Neuronal stem cell (in vitro differentiated cells): ENCODE measurements around the gene BIN2.
"Not testable (repeated sequence)": the region's sequence is repeated elsewhere in the genome, so short reads cannot be mapped to it uniquely, and the experiment has no call there.

Source experiments
- DNase-seq: peaks from one replicate; pipeline ENCODE4 v3.0.0-alpha.2; 2013; ENCODE audit warnings: low spot score
- H2AFZ ChIP-seq: one replicate; pipeline ENCODE4 v1.6.1; 2013; ENCODE audit warnings: mild to moderate bottlenecking, low read length, inconsistent platforms
- H2AK5ac ChIP-seq: 2 replicates; pipeline ENCODE4 v1.6.1; 2013; ENCODE audit warnings: low read depth, mild to moderate bottlenecking, inconsistent platforms, low read length, moderate library complexity, mixed read lengths
- H2BK120ac ChIP-seq: 2 replicates; pipeline ENCODE4 v1.6.1; 2013; ENCODE audit warnings: low read depth, mild to moderate bottlenecking, inconsistent platforms, low read length, moderate library complexity, mixed read lengths
- H2BK12ac ChIP-seq: one replicate; pipeline ENCODE4 v1.6.1; 2013; ENCODE audit warnings: low read length, inconsistent platforms
- H2BK15ac ChIP-seq: 2 replicates; pipeline ENCODE4 v1.6.1; 2013; ENCODE audit warnings: mild to moderate bottlenecking, low read length, inconsistent platforms, mixed read lengths
- H2BK5ac ChIP-seq: one replicate; pipeline ENCODE4 v1.6.1; 2013; ENCODE audit warnings: inconsistent platforms, mild to moderate bottlenecking, low read length, moderate library complexity
- H3K14ac ChIP-seq: one replicate; pipeline ENCODE4 v1.6.1; 2013; ENCODE audit warnings: low read length, inconsistent platforms
- H3K18ac ChIP-seq: 2 replicates; pipeline ENCODE4 v1.6.1; 2013; ENCODE audit warnings: low read length, inconsistent platforms
- H3K23ac ChIP-seq: 2 replicates; pipeline ENCODE4 v1.6.1; 2013; ENCODE audit warnings: low read depth, mild to moderate bottlenecking, mixed read lengths, low read length, inconsistent platforms; ENCODE audit not compliant: poor library complexity
- H3K27ac ChIP-seq: replicated peaks from 3 replicates; pipeline ENCODE4 v1.5.1; 2013; ENCODE audit warnings: low read length, inconsistent platforms
- H3K27me3 ChIP-seq, 3 experiments: 2 replicates each; pipeline ENCODE4 v1.6.1; 2013; ENCODE audit warnings: low read length in 3 of 3, mild to moderate bottlenecking in 2 of 3, inconsistent platforms in 1 of 3, low read depth in 1 of 3, mixed read lengths in 1 of 3, moderate library complexity in 1 of 3; ENCODE audit not compliant: control insufficient read depth in 3 of 3, insufficient read depth in 3 of 3
- H3K36me3 ChIP-seq, 2 donors: replicated peaks in 1 of 2; 2 replicates each; pipeline ENCODE4 v1.6.1; 2013; ENCODE audit warnings: low read length in 2 of 2; ENCODE audit not compliant: control insufficient read depth in 2 of 2, insufficient read depth in 2 of 2
- H3K4ac ChIP-seq: 2 replicates; pipeline ENCODE4 v1.6.1; 2013; ENCODE audit warnings: inconsistent platforms, mild to moderate bottlenecking, low read length, moderate library complexity
- H3K4me1 ChIP-seq, 2 donors: 1 replicate in 1 of 2; 2 replicates in 1 of 2; pipeline ENCODE4 v1.6.1; 2013; ENCODE audit warnings: low read length in 2 of 2, low read depth in 1 of 2; ENCODE audit not compliant: control insufficient read depth in 2 of 2, insufficient read depth in 1 of 2
- H3K4me2 ChIP-seq: one replicate; pipeline ENCODE4 v1.6.1; 2013; ENCODE audit warnings: mild to moderate bottlenecking, low read length, inconsistent platforms; ENCODE audit not compliant: insufficient read depth, poor library complexity, severe bottlenecking
- H3K4me3 ChIP-seq, 2 donors: 2 replicates each; pipeline ENCODE4 v1.5.1; 2013; ENCODE audit warnings: low read length in 2 of 2, mild to moderate bottlenecking in 2 of 2, inconsistent platforms in 1 of 2, moderate library complexity in 1 of 2
- H3K79me1 ChIP-seq: one replicate; pipeline ENCODE4 v1.6.1; 2013; ENCODE audit warnings: low read depth, mild to moderate bottlenecking, inconsistent platforms, low read length, moderate library complexity
- H3K9ac ChIP-seq: one replicate; pipeline ENCODE4 v1.6.1; 2013; ENCODE audit warnings: mild to moderate bottlenecking, low read depth, low read length, inconsistent platforms; ENCODE audit not compliant: poor library complexity
- H3K9me3 ChIP-seq, 2 donors: replicated peaks in 1 of 2; 2 replicates each; pipeline versions ENCODE3 to v1.6.1; 2013; ENCODE audit warnings: low read length in 2 of 2, mild to moderate bottlenecking in 2 of 2, inconsistent platforms in 1 of 2, low read depth in 1 of 2, mixed read lengths in 1 of 2, moderate library complexity in 1 of 2; ENCODE audit not compliant: control insufficient read depth in 2 of 2, insufficient read depth in 1 of 2
- H4K8ac ChIP-seq: one replicate; pipeline ENCODE4 v1.6.1; 2013; ENCODE audit warnings: low read depth, mild to moderate bottlenecking, inconsistent platforms, low read length, moderate library complexity
- H4K91ac ChIP-seq: one replicate; pipeline ENCODE4 v1.6.1; 2013; ENCODE audit warnings: low read length, low read depth, mild to moderate bottlenecking, inconsistent platforms; ENCODE audit not compliant: poor library complexity
- WGBS, 2 donors: extraction: QIAGEN DNeasy Blood & Tissue Kit; methylation state at CpG; one replicate each; pipeline ENCODE4 v1.1.7; 2013; ENCODE audit warnings: missing lambda C conversion rate in 2 of 2, mixed read lengths in 1 of 2; ENCODE audit not compliant: insufficient read length in 2 of 2, insufficient replicate concordance in 1 of 2; ENCODE audit errors: extremely low coverage in 2 of 2; 5-methylcytosine and 5-hydroxymethylcytosine counted together

Gene BIN2

DNA sequence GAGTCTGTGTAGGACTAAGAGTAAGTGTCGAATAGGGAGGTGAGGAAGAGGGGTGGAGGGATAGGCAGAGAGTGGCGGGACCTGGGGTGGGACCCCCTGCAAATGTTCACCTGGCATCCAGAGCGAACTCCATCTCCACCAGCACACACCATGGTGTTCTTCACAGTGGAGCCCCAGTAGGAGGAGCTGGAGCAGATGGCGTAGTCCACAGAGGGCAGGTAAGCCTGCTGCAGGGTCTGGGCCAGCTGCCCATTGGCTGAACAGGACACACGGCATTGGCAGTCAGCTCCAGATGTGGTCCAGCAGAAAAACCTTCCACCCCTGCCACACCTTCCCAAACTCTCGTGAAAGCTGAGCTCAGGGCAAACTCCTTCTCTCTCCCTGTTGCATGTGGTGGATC, 15.8 kb upstream of the BIN2 start:
- Histone ChIP-seq H2BK5ac (no peak overlapping the region), H2BK12ac (peak overlapping the region; percentile 75), H2BK120ac (peak overlapping the region; percentile 82), H3K4me1 (peaks cover 0 to 3% of the 10 kb centered on the region in 2 donors), H3K4ac (no peak overlapping the region), H3K4me3 (no peak overlapping the region), H4K8ac (no peak overlapping the region), H3K27ac (no peak overlapping the region), H3K36me3 (no peaks in the 10 kb centered on the region), H3K4me2 (no peak overlapping the region), H3K9ac (no peak overlapping the region), H3K18ac (peak overlapping the region; percentile 66), H3K27me3 (peaks cover 0 to 6% (median 0%) of the 10 kb centered on the region in 3 experiments), H2AK5ac (peak overlapping the region; percentile 90), H2BK15ac (peak overlapping the region; percentile 63), H3K14ac (no peak overlapping the region), H4K91ac (no peak overlapping the region), H3K79me1 (peaks cover 2% of the 10 kb centered on the region), H2AFZ (no peak overlapping the region), H3K23ac (no peak overlapping the region), H3K9me3 (peaks cover 0 to 2% of the 10 kb centered on the region in 2 donors)
- WGBS, 2 donors: no CpG with 5 or more reads among the region's 6 CpGs
- DNase-seq: no peak

DNA sequence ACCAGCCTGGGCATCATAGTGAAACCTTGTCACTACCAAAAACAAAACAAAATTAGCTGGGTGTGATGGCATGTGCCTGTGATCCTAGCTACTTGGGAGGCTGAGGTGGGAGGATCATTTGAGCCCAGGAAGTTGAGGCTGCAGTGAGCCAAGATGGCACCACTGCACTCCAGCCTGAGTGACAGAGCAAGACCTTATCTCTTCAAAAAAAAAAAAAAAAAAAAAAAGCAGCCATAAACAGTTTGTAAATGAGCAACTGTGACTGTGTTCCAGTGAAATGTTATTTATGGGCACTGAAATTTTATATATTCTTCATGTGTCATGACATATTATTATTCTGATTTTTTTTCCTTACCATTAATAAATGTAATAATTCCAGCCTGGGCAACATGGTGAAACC, 13.4 kb upstream of the BIN2 start:
- not testable (repeated sequence) for H3K23ac ChIP-seq, H3K27ac ChIP-seq, H2BK5ac ChIP-seq, H3K4me3 ChIP-seq, H3K14ac ChIP-seq, H3K9ac ChIP-seq, H3K4ac ChIP-seq, H2BK120ac ChIP-seq, H2AK5ac ChIP-seq, H2BK12ac ChIP-seq, H2AFZ ChIP-seq, H4K91ac ChIP-seq, H4K8ac ChIP-seq, H3K18ac ChIP-seq, DNase-seq, H3K27me3 ChIP-seq, H3K4me2 ChIP-seq, H3K4me1 ChIP-seq, H2BK15ac ChIP-seq, H3K9me3 ChIP-seq, H3K79me1 ChIP-seq, H3K36me3 ChIP-seq

- Histone ChIP-seq H3K23ac (no peak overlapping the region), H3K27ac (no peak overlapping the region), H4K91ac (no peak overlapping the region), H2BK5ac (no peak overlapping the region), H3K4me2 (no peak overlapping the region), H3K36me3 (no peaks in the 10 kb centered on the region), H2AK5ac (no peak overlapping the region), H3K4ac (no peak overlapping the region), H3K4me3 (no peak overlapping the region), H3K14ac (no peak overlapping the region), H4K8ac (no peak overlapping the region), H3K9ac (no peak overlapping the region), H3K79me1 (no peaks in the 10 kb centered on the region), H2BK15ac (no peak overlapping the region), H3K4me1 (peaks cover 0 to 2% of the 10 kb centered on the region in 2 donors), H3K27me3 (peaks cover 0 to 6% (median 0%) of the 10 kb centered on the region in 3 experiments), H2BK120ac (no peak overlapping the region), H3K9me3 (no peaks in the 10 kb centered on the region), H2BK12ac (no peak overlapping the region), H3K18ac (no peak overlapping the region), H2AFZ (no peak overlapping the region)
- DNase-seq: no peak
- no CpG with 5 or more reads among the region's 2 CpGs for WGBS, 2 donors
Observed at GRCh38 chr12:51335931-51336330, 12.0 kb upstream of the BIN2 start.

DNA sequence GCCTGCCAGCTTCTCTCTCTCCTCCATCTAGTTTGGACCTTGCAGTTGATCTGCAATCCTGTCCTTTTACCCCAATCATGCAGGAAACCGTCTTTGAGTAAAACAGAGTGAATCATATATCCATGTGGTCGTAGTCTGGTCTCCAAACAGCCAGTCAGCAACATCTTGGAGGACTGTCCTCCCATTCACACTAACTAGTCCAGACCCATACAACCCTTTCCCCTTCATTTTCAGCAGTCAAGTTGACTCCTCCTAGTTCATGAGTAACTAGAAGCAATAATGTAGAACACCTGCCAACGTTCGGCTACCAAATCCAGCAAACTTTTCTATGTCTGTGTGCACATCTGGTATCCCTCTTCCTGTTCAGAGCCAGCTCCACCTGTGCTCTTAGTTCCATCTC, 10.8 kb upstream of the BIN2 start:
- Histone ChIP-seq H3K18ac (no peak overlapping the region), H2AK5ac (no peak overlapping the region), H3K36me3 (no peaks in the 10 kb centered on the region), H4K8ac (no peak overlapping the region), H2BK5ac (no peak overlapping the region), H3K79me1 (no peaks in the 10 kb centered on the region), H2BK15ac (no peak overlapping the region), H3K23ac (no peak overlapping the region), H4K91ac (no peak overlapping the region), H2BK120ac (no peak overlapping the region), H3K4me3 (no peak overlapping the region), H3K4me2 (no peak overlapping the region), H3K4me1 (peaks cover 0 to 4% of the 10 kb centered on the region in 2 donors), H3K27me3 (peaks cover 0 to 6% (median 0%) of the 10 kb centered on the region in 3 experiments), H3K27ac (no peak overlapping the region), H3K9me3 (no peaks in the 10 kb centered on the region), H2BK12ac (no peak overlapping the region), H3K4ac (no peak overlapping the region), H3K9ac (no peak overlapping the region), H2AFZ (no peak overlapping the region), H3K14ac (no peak overlapping the region)
- WGBS, 2 donors: no CpG with 5 or more reads among the region's 4 CpGs
- DNase-seq: no peak
